GM12878 (cell line): ENCODE results near the gene MEG3. TPM values are rescaled to one million over a fixed set of nuclear protein-coding genes. Genes with fewer than 3 reads are reported as not detected.

Experiments used
- ATAC-seq: fragments of 200-7000 bp; cut with Tn5 transposase; 3 replicates; pipeline ENCODE4 v1.9.1; 2020; ENCODE audit warnings: mild to moderate bottlenecking, moderate library complexity
- BruUV-seq: library from RNA; stranded (reverse); fragments of 400-500 nt; replicated peaks from 2 replicates; lab custom pipeline; 2021; lab: Mats Ljungman, UMichigan
- CTCF ChIA-PET: fragments of 300-600 bp; sonication (Branson Sonifier 250); formaldehyde crosslinking; extraction: SDS; loops from one replicate; lab custom pipeline; 2021; ENCODE audit warnings: inconsistent platforms; lab: Yijun Ruan, JAX
- POLR2A ChIA-PET: fragments of 350-600 bp; formaldehyde crosslinking; extraction: SDS; loops from one replicate; lab custom pipeline; 2021; ENCODE audit warnings: inconsistent platforms; lab: Charles Lee
- RAD21 ChIA-PET: fragments of 300-600 bp; sonication (Branson Sonifier 250); formaldehyde crosslinking; loops from one replicate; lab custom pipeline; 2023; ENCODE audit warnings: antibody characterized with exemption; ENCODE audit not compliant: unreplicated experiment; lab: Charles Lee
- SMC1A ChIA-PET: fragments of 300-600 bp; sonication (Branson Sonifier 250); formaldehyde crosslinking; loops from one replicate; lab custom pipeline; 2023; ENCODE audit not compliant: unreplicated experiment, uncharacterized antibody; lab: Charles Lee
- DNase-seq: peaks from one replicate; pipeline ENCODE4 v3.0.0-alpha.2; 2011; ENCODE audit warnings: low read depth, low spot score
- FAIRE-seq: peaks from 3 replicates; lab custom pipeline; 2011; peaks lifted over from hg19 to GRCh38; lab: Jason Lieb, UNC
- H2AFZ ChIP-seq: 2 replicates; pipeline ENCODE4 v1.6.0; 2011; ENCODE audit warnings: low read depth, low read length, control low read depth; ENCODE audit not compliant: control insufficient read depth
- H3K27ac ChIP-seq: 2 replicates; pipeline ENCODE4 v1.5.1; 2011; ENCODE audit warnings: control low read depth; ENCODE audit not compliant: control insufficient read depth, insufficient read depth
- H3K27me3 ChIP-seq, 2 experiments: replicated peaks in 1 of 2; 2 replicates each; pipeline versions ENCODE4 v1.6.0 to v1.6.1; 2011; ENCODE audit warnings: low read length in 1 of 2; ENCODE audit not compliant: control insufficient read depth in 2 of 2, insufficient read depth in 2 of 2
- H3K36me3 ChIP-seq, 2 experiments: 2 replicates each; pipeline ENCODE4 v1.5.1; 2011; ENCODE audit warnings: low read length in 1 of 2; ENCODE audit not compliant: control insufficient read depth in 2 of 2, insufficient read depth in 2 of 2
- H3K4me1 ChIP-seq: 2 replicates; pipeline ENCODE4 v1.6.1; 2011; ENCODE audit warnings: mild to moderate bottlenecking, low read length, moderate library complexity, mixed read lengths; ENCODE audit not compliant: control insufficient read depth, insufficient read depth
- H3K4me2 ChIP-seq: 2 replicates; pipeline ENCODE4 v1.6.0; 2011; ENCODE audit warnings: control low read depth; ENCODE audit not compliant: control insufficient read depth, insufficient read depth
- H3K4me3 ChIP-seq: fragments of 200-600 bp; sonication (generic); 2 replicates; pipeline ENCODE4 v1.5.1; 2016
- H3K79me2 ChIP-seq: 2 replicates; pipeline ENCODE4 v1.6.0; 2011; ENCODE audit warnings: low read length; ENCODE audit not compliant: control insufficient read depth, insufficient read depth
- H3K9ac ChIP-seq: 2 replicates; pipeline ENCODE4 v1.8.0; 2011; ENCODE audit warnings: low read length, control low read depth, mixed read lengths; ENCODE audit not compliant: control insufficient read depth, insufficient read depth
- H3K9me3 ChIP-seq: replicated peaks from 3 replicates; pipeline ENCODE4 v1.5.1; 2011; ENCODE audit warnings: mild to moderate bottlenecking, low read length; ENCODE audit not compliant: control insufficient read depth, insufficient read depth
- H4K20me1 ChIP-seq: 2 replicates; pipeline ENCODE4 v1.6.0; 2011; ENCODE audit not compliant: control insufficient read depth, insufficient read depth
- BHLHE40 ChIP-seq, 2 experiments: fragments of 450-650 bp in 1 of 2; IDR thresholded peaks; 2 replicates each; pipeline ENCODE4 v1.6.1; 2011 to 2017; ENCODE audit warnings: low read depth in 2 of 2, borderline replicate concordance in 1 of 2, improper control_type of control experiment in 1 of 2, low read length in 1 of 2, mild to moderate bottlenecking in 1 of 2
- CHD4 ChIP-seq: fragments of 200-600 bp; sonication (generic); IDR thresholded peaks from 2 replicates; pipeline ENCODE4 v1.6.1; 2016; ENCODE audit warnings: mild to moderate bottlenecking
- E2F8 ChIP-seq: fragments of 450-650 bp; IDR thresholded peaks from 2 replicates; pipeline ENCODE4 v1.6.1; 2018; ENCODE audit warnings: mild to moderate bottlenecking, low read depth, moderate library complexity; ENCODE audit not compliant: partially characterized antibody
- FOXM1 ChIP-seq: IDR thresholded peaks from 2 replicates; pipeline ENCODE4 v1.6.1; 2012; ENCODE audit warnings: low read depth, mild to moderate bottlenecking, inconsistent platforms, low read length, moderate library complexity
- GABPA ChIP-seq: IDR thresholded peaks from 2 replicates; pipeline ENCODE4 v1.6.1; 2014; ENCODE audit warnings: antibody characterized with exemption, low read depth, mild to moderate bottlenecking, inconsistent platforms
- HDGF ChIP-seq: fragments of 450-650 bp; IDR thresholded peaks from 2 replicates; pipeline ENCODE4 v1.6.1; 2016; ENCODE audit warnings: antibody characterized with exemption
- IKZF2 ChIP-seq, 2 experiments: fragments of 450-650 bp; IDR thresholded peaks; 2 replicates each; pipeline ENCODE4 v1.6.1; 2017; ENCODE audit warnings: mild to moderate bottlenecking in 2 of 2, moderate library complexity in 2 of 2
- MEF2B ChIP-seq: fragments of 450-650 bp; IDR thresholded peaks from 2 replicates; pipeline ENCODE4 v1.6.1; 2018; ENCODE audit warnings: mild to moderate bottlenecking, moderate library complexity; ENCODE audit not compliant: partially characterized antibody, poor library complexity, severe bottlenecking
- MYB ChIP-seq: fragments of 150-350 bp; IDR thresholded peaks from 2 replicates; pipeline ENCODE4 v1.6.1; 2014; ENCODE audit warnings: mild to moderate bottlenecking, low read depth, low read length, borderline replicate concordance
- MYC ChIP-seq: IDR thresholded peaks from 2 replicates; pipeline ENCODE4 v1.6.1; 2011; ENCODE audit warnings: mild to moderate bottlenecking, low read length, moderate library complexity, inconsistent platforms; ENCODE audit not compliant: insufficient read depth, insufficient replicate concordance, insufficient read length, severe bottlenecking
- NRF1 ChIP-seq: conservative IDR thresholded peaks from 2 replicates; pipeline ENCODE4 v1.6.1; 2011; ENCODE audit warnings: mild to moderate bottlenecking, low read depth, low read length, improper control_type of control experiment
- PAX5 ChIP-seq: IDR thresholded peaks from 2 replicates; pipeline ENCODE4 v1.6.1; 2011; ENCODE audit warnings: low read depth, low read length, borderline replicate concordance
- POLR2AphosphoS5 ChIP-seq: IDR thresholded peaks from 2 replicates; pipeline ENCODE4 v1.6.1; 2011; ENCODE audit warnings: mild to moderate bottlenecking, low read length, inconsistent platforms
- ZBED1 ChIP-seq: IDR thresholded peaks from 2 replicates; pipeline ENCODE4 v1.6.1; 2016; ENCODE audit warnings: borderline replicate concordance
- ZNF384 ChIP-seq: IDR thresholded peaks from 2 replicates; pipeline ENCODE4 v1.6.1; 2012; ENCODE audit warnings: low read depth, mild to moderate bottlenecking, low read length, improper control_type of control experiment, borderline replicate concordance
- WGBS: methylation state at CpG from one replicate; pipeline ENCODE4 v1.1.6; 2016; ENCODE audit warnings: low lambda C conversion rate; ENCODE audit not compliant: insufficient replicate concordance, insufficient coverage; ENCODE audit errors: missing lambda C conversion rate; 5-methylcytosine and 5-hydroxymethylcytosine counted together
- in situ Hi-C: fragments of 300-500 bp; cut with MboI; formaldehyde crosslinking; loops from 9 replicates; pipeline ENCODE4 v1.14.3; 2018; ENCODE audit warnings: mixed read lengths
- intact Hi-C: fragments of 100-400 bp; cut with micrococcal nuclease; formaldehyde crosslinking; loops from one replicate; pipeline ENCODE4 v1.14.2; 2022; ENCODE audit not compliant: unreplicated experiment
- polyA plus RNA-seq, 11 experiments: library from polyadenylated mRNA; depleted of rRNA in 4 of 11; unstranded in 6 of 11; stranded (reverse) in 5 of 11; fragments of >200 nt; fragmentation: Nextera tagmentation in 4 of 11; fragmentation: Illumina TruSeq in 1 of 11; extraction: Ambion mirVana in 4 of 11; extraction: Trizol in 1 of 11; gene quantifications; 1 replicate in 1 of 11; 2 replicates in 10 of 11; pipeline versions ENCODE4 v1.2.1 to v1.2.3, GENCODE V29; 2011 to 2016; ENCODE audit warnings: inconsistent platforms in 2 of 11, missing spikeins in 2 of 11, low read depth in 1 of 11
- total RNA-seq, 4 experiments: library from RNA; depleted of rRNA in 3 of 4; stranded (reverse); fragments of >200 nt in 3 of 4; fragmentation: Illumina TruSeq in 1 of 4; extraction: Trizol in 1 of 4; gene quantifications; 2 replicates each; pipeline versions ENCODE4 v1.2.1 to v1.2.3, GENCODE V29; 2013 to 2021

MEG3 gene
- total and polyA plus RNA-seq, 10 of the 15 experiments (the other 5 are each of a cell fraction or from before 2014, with no cell fraction given): 0.03 to 2.9 (median 0.95) TPM; not detected in 7

- no peak for DNase-seq
- H3K4me3 ChIP-seq: no peak overlapping the region
- ChIA-PET POLR2A (no interaction called here), CTCF (no interaction called here), RAD21 (no interaction called here), SMC1A (no interaction called here)
- no peak overlapping the region for H3K4me2 ChIP-seq
- no peak for FAIRE-seq
- intact Hi-C loops: no loop called here
- BruUV-seq: no TSS peak
- ATAC-seq: no peak
- H4K20me1 ChIP-seq: no peaks in the 10 kb centered on the region
- no peaks in the 10 kb centered on the region for H3K36me3 ChIP-seq
- H3K79me2 ChIP-seq: no peaks in the 10 kb centered on the region
- no peaks in the 10 kb centered on the region for H3K27me3 ChIP-seq
- no peak for TF ChIP-seq POLR2AphosphoS5
- TF ChIP-seq GABPA: no peak
- TF ChIP-seq NRF1: no peak
- TF ChIP-seq BHLHE40 (IDR thresholded peaks at IDR 0.05; ENCODE audit: borderline replicate concordance in 1 of 2, low read depth in 2 of 2, low read length in 1 of 2): no peak
- H3K4me1 ChIP-seq: no peaks in the 10 kb centered on the region
- H3K9me3 ChIP-seq: no peaks in the 10 kb centered on the region
- H3K27ac ChIP-seq: no peak overlapping the region
- H3K9ac ChIP-seq: no peak overlapping the region
- WGBS: 17% methylated on average over 17 of the region's 17 CpGs
- in situ Hi-C loops: no loop called here
- H2AFZ ChIP-seq: no peak overlapping the region
Measured at GRCh38 chr14:100892496-100893227, 66.7 kb downstream of the MEG3 start.

GRCh38 chr14:100893228-100893601, 67.3 kb downstream of the MEG3 start:
- Histone ChIP-seq H3K9me3 (no peaks in the 10 kb centered on the region), H2AFZ (no peak overlapping the region), H3K79me2 (no peaks in the 10 kb centered on the region), H3K4me3 (no peak overlapping the region), H3K4me1 (no peaks in the 10 kb centered on the region), H3K27me3 (no peaks in the 10 kb centered on the region), H3K4me2 (no peak overlapping the region), H3K27ac (no peak overlapping the region), H3K36me3 (no peaks in the 10 kb centered on the region), H4K20me1 (no peaks in the 10 kb centered on the region), H3K9ac (no peak overlapping the region)
- BruUV-seq: no TSS peak
- ChIA-PET CTCF (no interaction called here), SMC1A (no interaction called here), POLR2A (no interaction called here), RAD21 (no interaction called here)
- ATAC-seq (no peak), DNase-seq (no peak), FAIRE-seq (no peak)
- TF ChIP-seq MYB (no peak), FOXM1 (no peak), E2F8 (no peak), PAX5 (no peak), IKZF2 (IDR thresholded peaks at IDR 0.05) (no peak), ZNF384 (no peak), CHD4 (no peak), HDGF (no peak), MYC (no peak), NRF1 (no peak), ZBED1 (no peak), MEF2B (no peak)
- intact Hi-C loops (no loop called here), in situ Hi-C loops (no loop called here)
- WGBS: 26% methylated on average over 8 of the region's 8 CpGs
